ENCODE data around the gene APH1B. TPM values are rescaled to one million over a fixed set of nuclear protein-coding genes. Genes with fewer than 3 reads are reported as not detected.

Gene APH1B
- total RNA-seq, 4 donors from 2014 or later = 17.0 to 42.2 (median 21.8) TPM

GRCh38 chr15:63254991-63255390 is 22.4 kb upstream of the APH1B start:
- TF ChIP-seq CTCF (IDR thresholded peaks at IDR 0.05; ENCODE audit: low read depth) = no peak

GRCh38 chr15:63255489-63255990 is 21.9 kb upstream of the APH1B start:
- no peak for TF ChIP-seq CTCF (IDR thresholded peaks at IDR 0.05; ENCODE audit: low read depth)

- TF ChIP-seq CTCF (IDR thresholded peaks at IDR 0.05; ENCODE audit: low read depth) = no peak
Observed at GRCh38 chr15:63256433-63257274, 20.8 kb upstream of the APH1B start.

- TF ChIP-seq CTCF (IDR thresholded peaks at IDR 0.05; ENCODE audit: low read depth) = no peak
Observed at GRCh38 chr15:63258658-63259057, 18.7 kb upstream of the APH1B start.

- no peak for TF ChIP-seq CTCF (IDR thresholded peaks at IDR 0.05; ENCODE audit: low read depth)
Observed at GRCh38 chr15:63260791-63261190, 16.6 kb upstream of the APH1B start.

- TF ChIP-seq CTCF (IDR thresholded peaks at IDR 0.05; ENCODE audit: low read depth) = no peak
Observed at GRCh38 chr15:63261311-63261710, 16.1 kb upstream of the APH1B start.

GRCh38 chr15:63263519-63263918 is 13.9 kb upstream of the APH1B start:
- no peak for TF ChIP-seq CTCF (IDR thresholded peaks at IDR 0.05; ENCODE audit: low read depth)

Data from subcutaneous adipose tissue (tissue), 4 donors.